SU-DHL-6 (cell line): ENCODE measurements around the gene TSHZ2.

ENCODE experiments used
- CTCF ChIP-seq: fragments of 200-600 bp; sonication (generic); IDR thresholded peaks from one replicate; pipeline ENCODE4 v1.5.1; 2017; ENCODE audit warnings: antibody characterized with exemption, mild to moderate bottlenecking, low read length, moderate library complexity; ENCODE audit not compliant: insufficient read depth, poor library complexity, severe bottlenecking
- EZH2phosphoT487 ChIP-seq: fragments of 200-600 bp; sonication (generic), shearing (Covaris generic); conservative IDR thresholded peaks from 2 replicates; pipeline ENCODE4 v1.6.1; 2018; ENCODE audit warnings: mild to moderate bottlenecking, antibody characterized with exemption, low read length, moderate library complexity, mixed read lengths

- TF ChIP-seq CTCF (no peak), EZH2phosphoT487 (no peak)
Measured at GRCh38 chr20:53243152-53243551, 271.0 kb downstream of the TSHZ2 start.
